ENCODE results near the gene PLOD1. TPM values are rescaled to one million over a fixed set of nuclear protein-coding genes. Genes with fewer than 3 reads are reported as not detected.
"Not testable (repeated sequence)": the region's sequence is repeated elsewhere in the genome, so short reads cannot be mapped to it uniquely, and the experiment has no call there.

PLOD1 gene
- total and polyA plus RNA-seq, 12 donors: 27.3 to 102 (median 48.5) TPM

DNA sequence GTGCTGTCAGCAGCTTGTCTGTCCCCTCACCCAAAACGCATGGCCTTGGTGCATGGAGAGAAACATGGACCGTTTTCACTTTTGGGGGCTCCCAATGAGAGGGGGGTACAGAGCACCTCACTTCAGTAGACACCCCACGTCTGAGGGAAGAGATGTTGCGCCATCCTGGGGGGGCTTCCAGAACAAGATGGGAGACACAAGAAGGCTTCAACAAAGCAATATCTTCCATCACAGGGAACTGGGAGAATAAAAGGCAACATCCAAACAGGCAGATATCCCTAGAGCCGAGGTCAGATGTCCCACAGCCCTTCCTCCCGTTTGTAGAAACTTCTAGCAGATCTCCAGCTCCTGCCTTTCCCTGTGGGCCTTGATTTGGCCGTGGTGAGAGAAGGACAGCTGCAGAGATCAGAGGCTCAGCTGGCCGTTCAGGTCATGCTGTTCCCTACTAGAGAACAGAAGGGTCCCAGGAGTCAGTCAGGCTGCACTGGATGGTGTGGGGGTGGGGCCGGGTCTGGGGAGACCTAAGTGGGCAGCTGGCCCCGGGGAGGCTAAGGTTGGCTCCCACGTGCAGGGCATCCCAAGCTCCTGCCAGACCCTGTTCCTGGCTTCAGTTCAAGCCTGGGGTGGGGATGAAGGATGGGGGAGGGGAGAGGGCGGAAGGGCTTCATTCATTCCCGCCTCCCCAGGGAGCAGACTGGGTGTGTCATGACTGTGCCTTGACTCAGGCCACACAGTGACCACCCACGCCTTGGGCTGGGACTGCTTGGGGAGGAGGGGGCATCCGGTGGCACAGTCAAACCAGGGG is 4.4 kb downstream of the PLOD1 start:
- Histone ChIP-seq H3K36me3 (peaks cover 0 to 54% (median 3%) of the 10 kb centered on the region in 9 donors), H3K27ac (peak overlapping the region; percentile 15 to 83 (median 72)), H3K9me3 (no peaks in the 10 kb centered on the region), H3K4me1 (peaks cover 8 to 76% (median 62%) of the 10 kb centered on the region in 9 donors), H3K27me3 (no peaks in the 10 kb centered on the region), H3K4me3 (peak overlapping the region in 2 of 10 donors; percentile 5 to 14)
- peak; percentile 79 for DNase-seq
- no peak for TF ChIP-seq CTCF (IDR thresholded peaks at IDR 0.05)
- 43 to 45% methylated on average over 15 of the region's 15 CpGs for WGBS, 2 donors
- peak; percentile 27 to 81 (median 62) for ATAC-seq
- intact Hi-C loops (cut with DNase I): loop anchor here in 3 of 10 donors (5.0 kb wide), 2 partner anchors 38 to 43 kb away; partner anchors contain the start of gene MFN2 (in 1 of the 3)

- not testable (repeated sequence) for DNase-seq, H3K4me3 ChIP-seq, H3K9me3 ChIP-seq, ATAC-seq, H3K27me3 ChIP-seq
- WGBS, 2 donors: 98% methylated on average over 7 of the region's 7 CpGs
- Histone ChIP-seq H3K36me3 (peaks cover 0 to 63% (median 3%) of the 10 kb centered on the region in 9 donors), H3K27ac (peak overlapping the region in 9 of 10 donors; percentile 15 to 80 (median 68)), H3K4me1 (peaks cover 8 to 74% (median 57%) of the 10 kb centered on the region in 9 donors)
- intact Hi-C loops (cut with DNase I): loop anchor here in 3 of 10 donors (5.0 kb wide), 2 partner anchors 38 to 43 kb away; partner anchors contain the start of gene MFN2 (in 1 of the 3)
These were observed 5.3 kb downstream of the PLOD1 start for GRCh38 chr1:11939794-11940193.

GRCh38 chr1:11940260-11940921 is 5.9 kb downstream of the PLOD1 start:
- H3K4me1 ChIP-seq: peaks cover 8 to 68% (median 51%) of the 10 kb centered on the region in 9 donors
- ATAC-seq: peak; percentile 29 to 60 (median 46)
- no peak for DNase-seq
- H3K36me3 ChIP-seq: peaks cover 0 to 69% (median 3%) of the 10 kb centered on the region in 9 donors
- WGBS, 2 donors: 63 to 72% methylated on average over 9 of the region's 9 CpGs
- H3K27me3 ChIP-seq: no peaks in the 10 kb centered on the region
- no peak overlapping the region for H3K4me3 ChIP-seq
- H3K9me3 ChIP-seq: no peaks in the 10 kb centered on the region
- peak overlapping the region in 6 of 10 donors; percentile 28 to 80 (median 70) for H3K27ac ChIP-seq
- intact Hi-C loops (cut with DNase I): no loop called here
- no peak for TF ChIP-seq CTCF (IDR thresholded peaks at IDR 0.05)

DNA sequence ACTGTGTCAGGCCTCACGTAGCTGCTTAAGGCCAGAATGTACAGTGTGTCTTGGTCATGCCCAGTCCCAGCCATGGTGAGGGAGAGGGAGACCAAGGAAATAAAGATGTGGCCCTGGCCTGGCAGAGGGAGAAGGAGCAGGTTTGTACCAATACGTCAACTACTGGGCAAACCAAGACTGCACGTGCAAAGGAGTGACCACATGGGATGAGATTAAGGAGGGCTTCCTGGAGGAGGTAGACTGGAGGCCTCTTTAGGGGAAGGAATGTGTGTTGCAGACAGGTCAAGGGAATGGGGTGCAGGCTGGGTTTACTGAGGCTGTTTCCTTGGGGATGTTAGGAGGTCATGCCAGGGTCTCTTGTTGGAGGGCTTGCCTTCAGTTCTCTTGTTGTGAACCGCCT is 7.8 kb downstream of the PLOD1 start:
- intact Hi-C loops (cut with DNase I): no loop called here
- Histone ChIP-seq H3K36me3 (peaks cover 0 to 77% (median 3%) of the 10 kb centered on the region in 9 donors), H3K4me3 (no peak overlapping the region), H3K27ac (no peak overlapping the region), H3K27me3 (no peaks in the 10 kb centered on the region), H3K9me3 (no peaks in the 10 kb centered on the region), H3K4me1 (peaks cover 8 to 51% (median 35%) of the 10 kb centered on the region in 9 donors)
- no peak for TF ChIP-seq CTCF (IDR thresholded peaks at IDR 0.05)
- DNase-seq (no peak), ATAC-seq (no peak)
- whole genome bisulfite sequencing, 2 donors: 92 to 93% methylated on average over 4 of the region's 4 CpGs
